AG04449 (cell line): ENCODE measurements around the gene LRIT1.
"Not testable (repeated sequence)": the region's sequence is repeated elsewhere in the genome, so short reads cannot be mapped to it uniquely, and the experiment has no call there.

Experiments
- CTCF ChIA-PET: fragments of 350-600 bp; formaldehyde crosslinking; extraction: SDS; loops from one replicate; lab custom pipeline; 2021; ENCODE audit warnings: antibody characterized with exemption; lab: Yijun Ruan, JAX
- POLR2A ChIA-PET: fragments of 400-600, 350-600 bp; formaldehyde crosslinking; extraction: SDS; loops from one replicate; lab custom pipeline; 2020; ENCODE audit warnings: antibody characterized with exemption, inconsistent platforms; lab: Yijun Ruan, JAX
- DNase-seq: peaks from one replicate; pipeline ENCODE4 v3.0.0-alpha.2; 2010; ENCODE audit warnings: low read depth, low spot score
- H3K4me3 ChIP-seq: 2 replicates; pipeline ENCODE4 v1.5.1; 2011; ENCODE audit warnings: low read depth, mild to moderate bottlenecking, control low read depth, low read length
- CTCF ChIP-seq: IDR thresholded peaks from one replicate; pipeline ENCODE4 v1.5.1; 2011; ENCODE audit warnings: mild to moderate bottlenecking, moderate library complexity, low read length, control low read depth, inconsistent platforms; ENCODE audit not compliant: insufficient read depth; ENCODE audit errors: missing control alignments

The LRIT1 gene

GRCh38 chr10:84241185-84241790, at the start of gene LRIT1:
TSS of gene LRIT1 (minus strand) at chr10:84241546. CDS start at chr10:84241439, 107 bp downstream.
- ChIA-PET CTCF (interaction anchor here (1.5 kb wide), 1 partner anchor 297 kb away, joined by 4 read pairs; no protein-coding TSS in a partner anchor), POLR2A (no interaction called here)
- no peak for TF ChIP-seq CTCF
- H3K4me3 ChIP-seq = no peak within 1 kb of the TSS
- DNase-seq = no peak

- TF ChIP-seq CTCF = no peak
- POLR2A ChIA-PET = no interaction called here
- CTCF ChIA-PET = interaction anchor here (1.5 kb wide), 1 partner anchor 10 kb away, joined by 3 read pairs; no protein-coding TSS in a partner anchor
- no peak for DNase-seq
- H3K4me3 ChIP-seq = no peak overlapping the region
Measured at GRCh38 chr10:84290235-84290634, 48.9 kb upstream of the LRIT1 start.

GRCh38 chr10:84289521-84290200, 48.3 kb upstream of the LRIT1 start:
- H3K4me3 ChIP-seq = no peak overlapping the region
- ChIA-PET POLR2A (no interaction called here), CTCF (interaction anchor here (1.5 kb wide), 1 partner anchor 11 kb away, joined by 3 read pairs; no protein-coding TSS in a partner anchor)
- DNase-seq = no peak
- TF ChIP-seq CTCF = no peak

GRCh38 chr10:84288151-84288550, 46.8 kb upstream of the LRIT1 start:
- H3K4me3 ChIP-seq = no peak overlapping the region
- no peak for TF ChIP-seq CTCF
- CTCF ChIA-PET = no interaction called here
- DNase-seq = no peak
- POLR2A ChIA-PET = no interaction called here

DNA sequence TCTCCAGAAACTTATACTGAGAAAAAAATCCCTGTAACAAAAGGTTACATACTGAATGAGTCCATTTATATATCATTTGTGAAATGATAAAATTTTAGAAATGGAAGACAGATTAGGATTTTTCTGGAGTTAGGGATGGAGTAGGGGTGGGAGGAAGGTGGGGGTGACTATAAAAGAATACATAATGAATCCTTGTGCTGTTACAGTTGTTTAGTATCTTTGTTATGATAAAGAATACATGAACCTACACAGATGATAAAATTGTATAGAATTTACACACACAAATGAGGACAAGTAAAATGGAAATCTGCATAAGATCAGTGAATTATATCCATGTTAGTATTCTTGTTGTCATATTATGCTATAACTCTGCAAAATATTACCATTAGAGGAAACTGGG, 45.3 kb upstream of the LRIT1 start:
- no peak for TF ChIP-seq CTCF
- CTCF ChIA-PET = no interaction called here
- H3K4me3 ChIP-seq = no peak overlapping the region
- DNase-seq = no peak
- POLR2A ChIA-PET = no interaction called here

GRCh38 chr10:84279876-84280475, 38.6 kb upstream of the LRIT1 start:
- DNase-seq, POLR2A ChIA-PET, H3K4me3 ChIP-seq: not testable (repeated sequence)
- CTCF ChIA-PET = interaction anchor here (1.2 to 3.0 kb wide), 2 partner anchors 15 to 257 kb away, joined by 4 to 11 read pairs; no protein-coding TSS in a partner anchor
